HG02588 (cell line): ENCODE results near the gene TARBP1.

Experiments
- ATAC-seq: cut with Tn5 transposase; IDR thresholded peaks from one replicate; pipeline ENCODE4 v1.9.1; 2021; ENCODE audit warnings: mild to moderate bottlenecking, moderate library complexity; ENCODE audit not compliant: unreplicated experiment

The TARBP1 gene

DNA sequence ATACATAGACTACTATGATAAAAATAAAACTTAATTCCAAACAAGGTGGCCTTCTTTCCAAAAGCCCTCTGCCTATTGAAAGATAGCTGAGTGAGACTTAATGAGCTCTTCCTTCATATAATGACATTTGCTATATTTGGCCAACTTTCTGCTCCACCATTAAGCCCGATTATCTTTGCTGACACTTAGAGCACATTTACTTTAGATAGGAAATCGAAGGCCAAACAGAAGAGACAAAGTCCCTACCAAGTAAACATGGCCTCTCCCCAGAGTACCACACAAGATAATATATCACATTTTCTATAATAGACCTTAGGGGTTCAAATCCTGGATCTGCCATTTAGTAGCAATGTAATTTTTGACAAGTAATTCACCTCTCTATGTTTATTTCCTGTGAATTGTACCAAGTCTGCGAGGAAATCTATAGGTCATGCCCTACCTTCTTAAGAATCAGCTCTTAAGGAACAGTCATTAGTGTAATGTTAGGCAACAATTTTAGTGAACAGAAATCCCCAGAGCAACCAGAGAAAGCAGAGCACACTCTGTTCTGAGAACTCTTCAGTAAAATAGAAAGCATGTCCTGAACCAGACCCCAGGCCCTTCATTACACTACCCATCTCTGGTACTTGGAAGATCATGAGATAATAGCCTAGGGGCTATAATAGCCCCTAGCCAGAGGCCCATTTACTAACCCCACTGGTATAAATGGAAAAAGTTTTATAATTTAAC lies 123.0 kb downstream of the TARBP1 start:
- ATAC-seq: no peak

DNA sequence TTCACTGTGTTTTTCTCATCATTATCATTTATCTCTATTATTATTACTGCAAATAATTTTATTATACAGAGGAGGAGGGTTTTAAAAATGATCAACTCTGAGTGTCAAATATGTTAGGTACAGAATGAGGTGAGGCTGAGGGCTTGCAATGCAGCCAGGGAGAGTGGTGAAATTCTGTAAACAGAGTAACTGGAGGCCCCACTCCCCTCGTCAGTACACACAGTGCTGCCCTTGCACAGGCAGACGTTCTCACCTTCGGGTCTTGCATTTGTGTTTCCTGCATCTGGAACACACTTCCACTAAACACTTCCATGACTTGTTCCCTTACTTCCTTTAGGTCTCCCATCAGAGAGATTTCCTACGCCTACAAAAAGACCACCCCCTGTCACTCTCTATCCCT lies 130.0 kb downstream of the TARBP1 start:
- ATAC-seq: no peak

DNA sequence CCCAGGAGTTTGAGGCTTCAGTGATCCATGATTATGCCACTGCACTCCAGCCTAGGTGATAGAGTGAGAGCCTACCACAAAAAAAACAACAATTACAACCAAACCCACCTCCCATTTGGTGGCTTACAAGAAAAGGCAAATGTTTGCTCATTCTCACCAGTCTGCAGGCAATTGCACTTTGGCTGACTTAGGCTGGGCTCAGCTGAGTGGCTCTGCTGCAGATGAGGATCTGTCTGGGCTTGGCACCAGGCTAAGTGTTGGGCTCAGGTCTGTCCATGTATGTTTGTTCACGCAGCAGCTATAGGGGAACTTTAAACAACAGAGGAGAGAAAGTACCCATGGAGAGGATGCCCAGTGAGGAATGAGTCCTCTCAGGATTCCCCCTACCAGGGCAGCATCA lies 133.7 kb downstream of the TARBP1 start:
- ATAC-seq: no peak

DNA sequence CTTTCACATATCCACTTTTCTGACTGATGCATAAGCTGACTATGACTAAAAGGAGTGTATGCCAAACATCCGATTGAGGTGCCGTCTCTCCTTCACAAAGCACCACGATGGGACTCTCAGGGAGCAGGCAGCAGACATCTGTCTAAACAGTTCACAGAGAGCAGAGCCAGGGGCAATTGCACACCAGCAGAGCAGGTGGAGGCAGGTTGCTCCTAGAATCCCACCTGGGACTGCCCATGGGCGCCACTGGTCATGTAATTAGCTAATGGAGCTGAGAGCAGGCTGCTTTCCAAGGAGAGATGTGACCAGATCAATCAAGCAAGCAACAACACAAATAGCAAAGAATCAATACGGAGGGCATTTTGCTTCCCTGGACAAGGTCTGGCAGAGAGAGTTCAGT lies 136.2 kb downstream of the TARBP1 start:
- ATAC-seq: no peak
